ENCODE data around the gene MAGEB5.

MAGEB5 gene

DNA sequence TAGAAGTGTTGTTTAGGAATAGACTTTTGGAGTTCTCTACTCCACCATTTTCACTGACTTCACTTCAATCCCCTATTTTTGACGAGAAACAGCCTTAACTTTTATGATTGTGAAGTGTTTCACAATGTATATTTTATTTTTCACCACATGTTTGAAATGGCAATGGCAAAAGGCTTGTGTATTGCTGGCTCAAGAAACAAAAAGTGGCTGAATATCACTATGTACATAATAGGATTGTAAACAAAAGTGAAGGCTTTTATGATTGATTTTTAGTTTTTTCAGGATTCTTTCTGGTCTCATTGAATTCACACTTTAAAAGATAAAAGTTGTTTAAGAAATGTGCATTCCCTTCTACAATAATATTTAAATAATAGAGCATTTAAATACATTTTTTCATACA lies 18.2 kb downstream of the MAGEB5 start:
- no peak overlapping the region for H3K27ac ChIP-seq
- no peak for DNase-seq
- TF ChIP-seq, protein P1, sequence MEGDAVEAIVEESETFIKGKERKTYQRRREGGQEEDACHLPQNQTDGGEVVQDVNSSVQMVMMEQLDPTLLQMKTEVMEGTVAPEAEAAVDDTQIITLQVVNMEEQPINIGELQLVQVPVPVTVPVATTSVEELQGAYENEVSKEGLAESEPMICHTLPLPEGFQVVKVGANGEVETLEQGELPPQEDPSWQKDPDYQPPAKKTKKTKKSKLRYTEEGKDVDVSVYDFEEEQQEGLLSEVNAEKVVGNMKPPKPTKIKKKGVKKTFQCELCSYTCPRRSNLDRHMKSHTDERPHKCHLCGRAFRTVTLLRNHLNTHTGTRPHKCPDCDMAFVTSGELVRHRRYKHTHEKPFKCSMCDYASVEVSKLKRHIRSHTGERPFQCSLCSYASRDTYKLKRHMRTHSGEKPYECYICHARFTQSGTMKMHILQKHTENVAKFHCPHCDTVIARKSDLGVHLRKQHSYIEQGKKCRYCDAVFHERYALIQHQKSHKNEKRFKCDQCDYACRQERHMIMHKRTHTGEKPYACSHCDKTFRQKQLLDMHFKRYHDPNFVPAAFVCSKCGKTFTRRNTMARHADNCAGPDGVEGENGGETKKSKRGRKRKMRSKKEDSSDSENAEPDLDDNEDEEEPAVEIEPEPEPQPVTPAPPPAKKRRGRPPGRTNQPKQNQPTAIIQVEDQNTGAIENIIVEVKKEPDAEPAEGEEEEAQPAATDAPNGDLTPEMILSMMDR (IDR thresholded peaks at IDR 0.05; ENCODE audit: low read depth, low read length) = no peak

DNA sequence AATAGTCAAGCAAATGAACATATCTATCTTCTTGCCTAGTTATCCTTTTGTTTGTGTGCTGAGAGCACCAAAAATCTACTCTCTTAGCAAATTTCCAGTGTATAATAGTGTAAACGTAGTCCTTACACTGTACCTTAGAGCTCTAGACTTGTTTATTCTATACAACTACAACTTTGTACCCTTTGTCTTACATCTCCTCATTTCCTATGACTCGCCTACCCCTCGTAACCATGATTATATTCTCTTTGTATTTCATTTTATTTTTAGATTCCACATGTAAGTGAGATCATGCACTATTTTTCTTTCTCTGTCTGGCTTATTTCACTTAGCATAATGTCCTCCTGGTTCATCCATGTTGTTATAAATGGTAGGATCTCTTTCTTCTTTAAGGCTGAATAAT lies 37.6 kb downstream of the MAGEB5 start:
- DNase-seq = no peak

More for the DNA sequence above, 18.2 kb downstream of the MAGEB5 start:
- no peak overlapping the region for H3K4me3 ChIP-seq (ENCODE audit: low read depth, low read length)
- no peaks in the 10 kb centered on the region for H3K36me3 ChIP-seq
- H3K27me3 ChIP-seq (ENCODE audit: insufficient read depth, low read depth, severe bottlenecking) = no peaks in the 10 kb centered on the region
- H3K9me3 ChIP-seq (ENCODE audit: severe bottlenecking) = no peaks in the 10 kb centered on the region

DNA sequence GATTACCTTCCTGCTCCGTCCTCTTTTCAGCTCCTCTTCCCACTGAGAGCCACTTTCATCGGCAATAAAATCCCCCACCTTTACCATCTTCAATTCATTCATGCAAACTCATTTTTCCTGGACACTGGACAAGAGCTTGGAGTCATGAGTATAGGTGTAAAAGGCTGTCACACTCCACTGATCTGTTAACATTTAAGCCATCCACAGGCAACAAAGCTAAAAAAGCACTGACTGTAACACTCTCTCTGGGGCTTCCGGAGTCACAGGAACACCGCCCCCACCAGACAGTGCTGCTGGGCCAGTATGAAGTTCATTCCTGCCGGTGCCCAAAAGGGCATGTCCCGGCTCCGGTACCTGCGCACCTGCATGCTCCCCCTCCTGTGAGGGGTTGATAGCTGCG lies 38.5 kb downstream of the MAGEB5 start:
- no peak overlapping the region for H3K27ac ChIP-seq
- DNase-seq = no peak
- H3K9me3 ChIP-seq (ENCODE audit: severe bottlenecking) = no peaks in the 10 kb centered on the region
- H3K36me3 ChIP-seq = no peaks in the 10 kb centered on the region
- H3K27me3 ChIP-seq (ENCODE audit: insufficient read depth, low read depth, severe bottlenecking) = no peaks in the 10 kb centered on the region
- TF ChIP-seq, protein P1 (IDR thresholded peaks at IDR 0.05; ENCODE audit: low read depth, low read length) = no peak
- H3K4me3 ChIP-seq (ENCODE audit: low read depth, low read length) = no peak overlapping the region

More for the DNA sequence above, 37.6 kb downstream of the MAGEB5 start:
- H3K36me3 ChIP-seq = no peaks in the 10 kb centered on the region
- no peak overlapping the region for H3K27ac ChIP-seq
- H3K4me3 ChIP-seq (ENCODE audit: low read depth, low read length) = no peak overlapping the region
- TF ChIP-seq, protein P1 (IDR thresholded peaks at IDR 0.05; ENCODE audit: low read depth, low read length) = no peak
- H3K9me3 ChIP-seq (ENCODE audit: severe bottlenecking) = no peaks in the 10 kb centered on the region
- no peaks in the 10 kb centered on the region for H3K27me3 ChIP-seq (ENCODE audit: insufficient read depth, low read depth, severe bottlenecking)

DNA sequence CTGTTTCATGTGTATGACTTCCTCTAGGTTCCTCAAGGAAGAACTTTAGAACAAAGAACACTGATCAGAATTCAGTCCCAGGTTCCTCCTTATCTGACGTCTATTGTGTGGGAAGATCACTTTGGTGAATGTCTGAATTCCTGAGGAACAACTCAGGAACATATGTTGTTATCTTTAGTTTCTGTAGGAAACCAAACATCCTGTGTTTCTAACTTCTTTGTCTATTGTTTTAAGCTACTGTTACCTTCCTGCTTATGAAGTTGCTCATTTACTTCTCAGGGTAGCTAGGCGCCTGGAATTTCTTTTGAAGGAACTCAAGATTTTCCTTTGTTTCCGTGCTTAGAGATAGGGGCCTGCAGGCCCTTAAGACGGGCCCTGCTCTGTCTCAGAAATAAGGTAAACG lies 46.2 kb downstream of the MAGEB5 start:
- TF ChIP-seq, protein P1 (IDR thresholded peaks at IDR 0.05; ENCODE audit: low read depth, low read length) = no peak
- DNase-seq = no peak
- H3K9me3 ChIP-seq (ENCODE audit: severe bottlenecking) = no peaks in the 10 kb centered on the region
- H3K27ac ChIP-seq = no peak overlapping the region
- no peaks in the 10 kb centered on the region for H3K27me3 ChIP-seq (ENCODE audit: insufficient read depth, low read depth, severe bottlenecking)
- no peaks in the 10 kb centered on the region for H3K36me3 ChIP-seq
- no peak overlapping the region for H3K4me3 ChIP-seq (ENCODE audit: low read depth, low read length)

Measured in WERI-Rb-1 (cell line).